NCI-H460 (cell line): ENCODE data around the gene MAT2A. TPM values are rescaled to one million over a fixed set of nuclear protein-coding genes. Genes with fewer than 3 reads are reported as not detected.
"Not testable (repeated sequence)": the region's sequence is repeated elsewhere in the genome, so short reads cannot be mapped to it uniquely, and the experiment has no call there.

Experiments
- DNase-seq: peaks from one replicate; pipeline ENCODE4 v3.0.0-alpha.2; 2016; ENCODE audit warnings: low read depth; ENCODE audit errors: extremely low read depth
- total RNA-seq: library from RNA; depleted of rRNA; stranded (reverse); fragments of >200 nt; shearing (Covaris generic); gene quantifications from 2 replicates; pipeline ENCODE4 v1.2.3, GENCODE V29; 2014

MAT2A gene
- total RNA-seq, 1 experiment from 2014 or later = 207 TPM

GRCh38 chr2:85523062-85523902 lies 15.7 kb upstream of the MAT2A start:
- no peak for DNase-seq

GRCh38 chr2:85523903-85524335 lies 15.0 kb upstream of the MAT2A start:
- DNase-seq = no peak

- DNase-seq = no peak
These were observed 14.5 kb upstream of the MAT2A start for GRCh38 chr2:85524336-85524908.

GRCh38 chr2:85525029-85525428 lies 13.9 kb upstream of the MAT2A start:
- no peak for DNase-seq

- no peak for DNase-seq
These were observed 13.4 kb upstream of the MAT2A start for GRCh38 chr2:85525567-85525966.

- no peak for DNase-seq
These were observed 11.2 kb upstream of the MAT2A start for GRCh38 chr2:85527787-85528186.

GRCh38 chr2:85528355-85528754 lies 10.6 kb upstream of the MAT2A start:
- no peak for DNase-seq

GRCh38 chr2:85529809-85530208 lies 9.2 kb upstream of the MAT2A start:
- no peak for DNase-seq

- DNase-seq = no peak
These were observed 7.4 kb upstream of the MAT2A start for GRCh38 chr2:85531589-85531988.

- no peak for DNase-seq
These were observed 4.9 kb upstream of the MAT2A start for GRCh38 chr2:85534099-85534498.

GRCh38 chr2:85534881-85535280 lies 4.1 kb upstream of the MAT2A start:
- no peak for DNase-seq

GRCh38 chr2:85536479-85536878 lies 2.5 kb upstream of the MAT2A start:
- DNase-seq = no peak

- no peak for DNase-seq
These were observed 1.1 kb upstream of the MAT2A start for GRCh38 chr2:85537600-85538506.

- peak; percentile 56 for DNase-seq
These were observed 579 bp downstream of the MAT2A start for GRCh38 chr2:85539361-85540132.

GRCh38 chr2:85540133-85540648 lies 1.2 kb downstream of the MAT2A start:
- no peak for DNase-seq

GRCh38 chr2:85541262-85541661 lies 2.3 kb downstream of the MAT2A start:
- DNase-seq = no peak

GRCh38 chr2:85541753-85542457 lies 2.9 kb downstream of the MAT2A start:
- DNase-seq = no peak

GRCh38 chr2:85542777-85543176 lies 3.8 kb downstream of the MAT2A start:
- no peak for DNase-seq

GRCh38 chr2:85544254-85544691 lies 5.3 kb downstream of the MAT2A start:
- not testable (repeated sequence) for DNase-seq
